Peyer's patch (tissue), 4 donors: ENCODE results near the gene DPYD.

Experiments used
- POLR2A ChIP-seq, 2 donors: fragments of 450-650 bp; IDR thresholded peaks; one replicate each; pipeline ENCODE4 v1.5.1; 2017; ENCODE audit warnings: antibody characterized with exemption in 2 of 2, mild to moderate bottlenecking in 2 of 2, moderate library complexity in 2 of 2
- TF ChIP-seq, protein P1 (sequence below), 6 experiments: fragments of 450-650 bp in 4 of 6; fragments of 200-600 bp in 2 of 6; sonication (generic) in 1 of 6; IDR thresholded peaks; one replicate each; pipeline ENCODE4 v1.5.1; 2017 to 2019; ENCODE audit warnings: antibody characterized with exemption in 6 of 6, mild to moderate bottlenecking in 3 of 6, moderate library complexity in 1 of 6

DNA sequence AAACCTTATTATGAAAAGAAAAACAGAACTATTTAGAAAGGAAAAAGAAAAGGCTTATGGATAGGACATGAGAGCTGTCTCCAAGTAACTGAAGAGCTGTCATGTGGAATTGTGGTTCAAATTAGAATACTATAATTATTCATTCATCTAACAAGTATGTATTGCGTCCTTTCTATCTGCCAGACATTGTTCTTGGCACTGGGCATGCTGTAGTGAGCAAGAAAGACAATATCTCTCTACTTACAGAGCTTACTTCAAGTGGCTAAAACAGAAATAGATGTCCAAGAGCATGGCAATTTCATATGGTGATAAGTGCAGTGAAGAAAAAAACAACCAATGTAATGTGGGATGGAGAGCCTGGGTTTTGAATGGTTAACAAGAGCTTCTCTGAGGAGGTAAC is 413.0 kb downstream of the DPYD start:
- TF ChIP-seq, protein P1, sequence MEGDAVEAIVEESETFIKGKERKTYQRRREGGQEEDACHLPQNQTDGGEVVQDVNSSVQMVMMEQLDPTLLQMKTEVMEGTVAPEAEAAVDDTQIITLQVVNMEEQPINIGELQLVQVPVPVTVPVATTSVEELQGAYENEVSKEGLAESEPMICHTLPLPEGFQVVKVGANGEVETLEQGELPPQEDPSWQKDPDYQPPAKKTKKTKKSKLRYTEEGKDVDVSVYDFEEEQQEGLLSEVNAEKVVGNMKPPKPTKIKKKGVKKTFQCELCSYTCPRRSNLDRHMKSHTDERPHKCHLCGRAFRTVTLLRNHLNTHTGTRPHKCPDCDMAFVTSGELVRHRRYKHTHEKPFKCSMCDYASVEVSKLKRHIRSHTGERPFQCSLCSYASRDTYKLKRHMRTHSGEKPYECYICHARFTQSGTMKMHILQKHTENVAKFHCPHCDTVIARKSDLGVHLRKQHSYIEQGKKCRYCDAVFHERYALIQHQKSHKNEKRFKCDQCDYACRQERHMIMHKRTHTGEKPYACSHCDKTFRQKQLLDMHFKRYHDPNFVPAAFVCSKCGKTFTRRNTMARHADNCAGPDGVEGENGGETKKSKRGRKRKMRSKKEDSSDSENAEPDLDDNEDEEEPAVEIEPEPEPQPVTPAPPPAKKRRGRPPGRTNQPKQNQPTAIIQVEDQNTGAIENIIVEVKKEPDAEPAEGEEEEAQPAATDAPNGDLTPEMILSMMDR (IDR thresholded peaks at IDR 0.05) = no peak
- TF ChIP-seq POLR2A (IDR thresholded peaks at IDR 0.05) = no peak
